Astrocyte of the cerebellum (primary cell): ENCODE data around the gene DLG5.

Source experiments
- DNase-seq: peaks from one replicate; pipeline ENCODE4 v3.0.0-alpha.2; 2011; ENCODE audit warnings: low read depth
- H3K4me3 ChIP-seq: 2 replicates; pipeline ENCODE4 v1.5.1; 2011; ENCODE audit warnings: mild to moderate bottlenecking, low read depth, low read length, moderate library complexity
- CTCF ChIP-seq: IDR thresholded peaks from 2 replicates; pipeline ENCODE4 v1.5.1; 2012; ENCODE audit warnings: low read length, low read depth, moderate library complexity, mild to moderate bottlenecking; ENCODE audit errors: missing control alignments
- in situ Hi-C: cut with HindIII; loops from 2 replicates; pipeline ENCODE4 v1.10.0; 2017; ENCODE audit warnings: low sequenced_read_pairs

DLG5 gene

GRCh38 chr10:77795426-77796055, 131.0 kb downstream of the DLG5 start:
- no peak overlapping the region for H3K4me3 ChIP-seq
- DNase-seq, result no peak
- TF ChIP-seq CTCF, result no peak
- in situ Hi-C loops, result no loop called here

- in situ Hi-C loops, result no loop called here
- H3K4me3 ChIP-seq, result no peak overlapping the region
- DNase-seq, result no peak
- no peak for TF ChIP-seq CTCF
Observed at GRCh38 chr10:77794256-77795142, 132.1 kb downstream of the DLG5 start.

GRCh38 chr10:77793831-77794230, 132.7 kb downstream of the DLG5 start:
- no peak for TF ChIP-seq CTCF
- no peak for DNase-seq
- no peak overlapping the region for H3K4me3 ChIP-seq
- in situ Hi-C loops, result no loop called here

- H3K4me3 ChIP-seq, result no peak overlapping the region
- TF ChIP-seq CTCF, result no peak
- DNase-seq, result no peak
- in situ Hi-C loops, result no loop called here
Observed at GRCh38 chr10:77792155-77792554, 134.4 kb downstream of the DLG5 start.

GRCh38 chr10:77791506-77791905, 135.0 kb downstream of the DLG5 start:
- TF ChIP-seq CTCF, result no peak
- in situ Hi-C loops, result no loop called here
- H3K4me3 ChIP-seq, result no peak overlapping the region
- no peak for DNase-seq

GRCh38 chr10:77789861-77790260, 136.7 kb downstream of the DLG5 start:
- no peak for TF ChIP-seq CTCF
- DNase-seq, result no peak
- H3K4me3 ChIP-seq, result no peak overlapping the region
- in situ Hi-C loops, result no loop called here
